ENCODE measurements around the gene DAPK2. TPM values are rescaled to one million over a fixed set of nuclear protein-coding genes. Genes with fewer than 3 reads are reported as not detected.

The DAPK2 gene
- total RNA-seq, 1 donor from 2014 or later: 39.0 TPM

- Histone ChIP-seq H3K4me1 (peaks cover 11% of the 10 kb centered on the region), H3K27me3 (ENCODE audit: low read depth) (no peaks in the 10 kb centered on the region), H3K9me3 (replicated peaks) (no peaks in the 10 kb centered on the region), H3K4me3 (no peak overlapping the region), H3K27ac (replicated peaks) (peak overlapping the region; percentile 54), H3K36me3 (peaks cover 5% of the 10 kb centered on the region)
- DNase-seq: no peak
- intact Hi-C loops (cut with micrococcal nuclease): loop anchor here (10.0 kb wide), 1 partner anchor 98 kb away; the partner anchor contains the start of gene DAPK2
- no peak for TF ChIP-seq CTCF (IDR thresholded peaks at IDR 0.05; ENCODE audit: borderline replicate concordance)
Observed at GRCh38 chr15:63947228-63947627, 99.1 kb downstream of the DAPK2 start.

GRCh38 chr15:63946524-63947065, 99.7 kb downstream of the DAPK2 start:
- Histone ChIP-seq H3K36me3 (peaks cover under 1% of the 10 kb centered on the region), H3K27me3 (ENCODE audit: low read depth) (no peaks in the 10 kb centered on the region), H3K9me3 (replicated peaks) (no peaks in the 10 kb centered on the region), H3K4me3 (no peak overlapping the region), H3K27ac (replicated peaks) (peak overlapping the region; percentile 54), H3K4me1 (peaks cover 18% of the 10 kb centered on the region)
- no peak for TF ChIP-seq CTCF (IDR thresholded peaks at IDR 0.05; ENCODE audit: borderline replicate concordance)
- DNase-seq: no peak
- intact Hi-C loops (cut with micrococcal nuclease): loop anchor here (10.0 kb wide), 1 partner anchor 98 kb away; the partner anchor contains the start of gene DAPK2

GRCh38 chr15:63945838-63946298, 100.4 kb downstream of the DAPK2 start:
- Histone ChIP-seq H3K27me3 (ENCODE audit: low read depth) (no peaks in the 10 kb centered on the region), H3K4me1 (peaks cover 25% of the 10 kb centered on the region), H3K36me3 (no peaks in the 10 kb centered on the region), H3K4me3 (no peak overlapping the region), H3K9me3 (replicated peaks) (no peaks in the 10 kb centered on the region), H3K27ac (replicated peaks) (peak overlapping the region; percentile 54)
- DNase-seq: no peak
- intact Hi-C loops (cut with micrococcal nuclease): loop anchor here (10.0 kb wide), 1 partner anchor 99 kb away; the partner anchor contains the start of gene DAPK2
- no peak for TF ChIP-seq CTCF (IDR thresholded peaks at IDR 0.05; ENCODE audit: borderline replicate concordance)

- Histone ChIP-seq H3K27me3 (ENCODE audit: low read depth) (no peaks in the 10 kb centered on the region), H3K27ac (replicated peaks) (peak overlapping the region; percentile 54), H3K4me1 (peaks cover 32% of the 10 kb centered on the region), H3K4me3 (no peak overlapping the region), H3K9me3 (replicated peaks) (no peaks in the 10 kb centered on the region), H3K36me3 (no peaks in the 10 kb centered on the region)
- peak; percentile 94 for TF ChIP-seq CTCF (IDR thresholded peaks at IDR 0.05; ENCODE audit: borderline replicate concordance)
- intact Hi-C loops (cut with micrococcal nuclease): loop anchor here (10.0 kb wide), 1 partner anchor 100 kb away; the partner anchor contains the start of gene DAPK2
- DNase-seq: peak; percentile 72
Observed at GRCh38 chr15:63945007-63945788, 101.1 kb downstream of the DAPK2 start.

GRCh38 chr15:63944681-63944955, 101.7 kb downstream of the DAPK2 start:
- Histone ChIP-seq H3K9me3 (replicated peaks) (no peaks in the 10 kb centered on the region), H3K27ac (replicated peaks) (peak overlapping the region; percentile 54), H3K4me1 (peaks cover 38% of the 10 kb centered on the region), H3K36me3 (no peaks in the 10 kb centered on the region), H3K27me3 (ENCODE audit: low read depth) (no peaks in the 10 kb centered on the region), H3K4me3 (no peak overlapping the region)
- no peak for TF ChIP-seq CTCF (IDR thresholded peaks at IDR 0.05; ENCODE audit: borderline replicate concordance)
- DNase-seq: no peak
- intact Hi-C loops (cut with micrococcal nuclease): loop anchor here (10.0 kb wide), 1 partner anchor 100 kb away; the partner anchor contains the start of gene DAPK2
